Endothelial cell (in vitro differentiated cells): Measurements from ENCODE around the gene CPSF7. TPM values are rescaled to one million over a fixed set of nuclear protein-coding genes. Genes with fewer than 3 reads are reported as not detected.

ENCODE experiments used
- DNase-seq: peaks from one replicate; pipeline ENCODE4 v3.0.0; 2021; ENCODE audit warnings: low spot score
- H3K27ac Mint-ChIP-seq: one replicate; pipeline ENCODE4 v1.8.0; 2021; ENCODE audit warnings: mixed read lengths, inconsistent platforms; ENCODE audit not compliant: unreplicated experiment
- H3K27me3 Mint-ChIP-seq: one replicate; pipeline ENCODE4 v1.8.0; 2021; ENCODE audit warnings: mild to moderate bottlenecking, moderate library complexity, mixed read lengths, inconsistent platforms; ENCODE audit not compliant: unreplicated experiment
- H3K36me3 Mint-ChIP-seq: one replicate; pipeline ENCODE4 v1.8.0; 2021; ENCODE audit warnings: mild to moderate bottlenecking, low read depth, mixed read lengths, inconsistent platforms; ENCODE audit not compliant: unreplicated experiment
- H3K4me1 Mint-ChIP-seq: one replicate; pipeline ENCODE4 v1.8.0; 2021; ENCODE audit warnings: mild to moderate bottlenecking, mixed read lengths, inconsistent platforms; ENCODE audit not compliant: unreplicated experiment
- H3K4me3 Mint-ChIP-seq: one replicate; pipeline ENCODE4 v1.8.0; 2021; ENCODE audit warnings: mild to moderate bottlenecking, mixed read lengths, inconsistent platforms; ENCODE audit not compliant: unreplicated experiment
- H3K9me3 Mint-ChIP-seq: one replicate; pipeline ENCODE4 v1.8.0; 2021; ENCODE audit warnings: mixed read lengths, inconsistent platforms; ENCODE audit not compliant: unreplicated experiment
- long read RNA-seq: library from polyadenylated mRNA; unstranded; transcript quantifications from one replicate; pipeline ENCODE4 v2.0.0, GENCODE V29; 2020; ENCODE audit not compliant: unreplicated experiment
- total RNA-seq: library from RNA; stranded (reverse); fragmentation: NEBNext Ultra II Directional; extraction: Animal tissue kit (Norgen Biotek cat#: 25700); gene quantifications from one replicate; pipeline ENCODE4 v1.2.1, GENCODE V29; 2021; ENCODE audit not compliant: unreplicated experiment
- TF ChIP-seq, protein P1 (sequence below): fragments of 200-600 bp; sonication (generic); IDR thresholded peaks from one replicate; pipeline ENCODE4 v1.5.0; 2021; ENCODE audit warnings: antibody characterized with exemption; ENCODE audit not compliant: unreplicated experiment

Gene CPSF7
- total RNA-seq: 79.5 TPM
- long read RNA-seq, partial matches to known transcripts: 1 of 2 reads
- long read RNA-seq, other reads (novel, unspliced or antisense): 1 of 2 reads

DNA sequence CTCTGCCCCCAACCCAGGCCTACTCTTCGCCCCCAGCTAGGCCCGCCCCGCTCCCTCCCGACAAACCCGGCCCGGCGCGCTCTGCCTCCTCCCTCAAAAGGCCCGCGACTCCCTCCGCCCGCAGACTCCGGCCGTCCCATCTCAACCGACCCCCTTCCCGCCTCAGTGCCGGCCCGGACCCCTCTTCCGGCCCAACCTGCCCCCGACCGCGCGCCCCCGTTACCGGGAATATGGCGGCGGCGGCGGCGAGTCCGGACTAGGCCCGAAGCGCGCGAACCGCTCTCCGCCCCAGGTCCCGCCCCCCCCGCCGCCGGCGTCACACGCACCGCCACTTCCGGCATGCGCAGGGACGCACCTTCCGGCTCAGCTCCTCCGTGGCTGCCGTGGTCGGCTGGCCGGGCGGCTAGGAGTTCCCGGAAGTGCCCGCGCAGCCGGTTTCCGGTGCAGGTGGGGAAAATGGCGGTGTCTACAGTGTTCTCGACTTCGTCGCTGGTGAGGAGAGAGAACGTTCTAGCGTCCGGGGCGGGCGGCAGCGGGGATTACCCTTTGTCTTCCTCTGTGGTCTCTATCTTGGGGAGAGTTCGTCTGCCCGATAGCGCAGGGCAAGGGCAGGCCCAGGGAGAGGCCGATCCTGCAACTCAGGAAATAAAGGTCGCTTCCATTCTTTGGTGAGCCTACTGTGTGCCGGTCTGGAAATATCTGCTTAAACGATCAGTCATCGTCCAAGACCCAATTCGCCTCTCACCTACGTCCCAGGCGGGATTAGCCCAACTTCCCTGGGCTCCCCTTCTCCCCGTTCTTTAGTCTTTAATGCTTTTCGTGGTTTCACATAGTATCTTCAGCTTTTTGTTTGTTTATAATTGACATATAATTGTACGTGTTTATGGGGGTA lies at the start of gene CPSF7, which contains the start of gene SDHAF2:
CPSF7 (minus strand) TSS at position 285 of the 892 bp plus-strand sequence. CDS start 740 bp downstream, outside the sequence.
SDHAF2 (plus strand) TSS at position 434 of the 892 bp plus-strand sequence; CDS start at position 457, 23 bp downstream.
- Mint-ChIP-seq H3K4me1 (peaks cover 19% of the 10 kb centered on the region), H3K4me3 (peak within 1 kb of the TSS; percentile 97), H3K27me3 (peaks cover 12% of the 10 kb centered on the region), H3K27ac (peak within 1 kb of the TSS; percentile 99), H3K9me3 (no peaks in the 10 kb centered on the region), H3K36me3 (peaks cover 38% of the 10 kb centered on the region)
- TF ChIP-seq, protein P1, sequence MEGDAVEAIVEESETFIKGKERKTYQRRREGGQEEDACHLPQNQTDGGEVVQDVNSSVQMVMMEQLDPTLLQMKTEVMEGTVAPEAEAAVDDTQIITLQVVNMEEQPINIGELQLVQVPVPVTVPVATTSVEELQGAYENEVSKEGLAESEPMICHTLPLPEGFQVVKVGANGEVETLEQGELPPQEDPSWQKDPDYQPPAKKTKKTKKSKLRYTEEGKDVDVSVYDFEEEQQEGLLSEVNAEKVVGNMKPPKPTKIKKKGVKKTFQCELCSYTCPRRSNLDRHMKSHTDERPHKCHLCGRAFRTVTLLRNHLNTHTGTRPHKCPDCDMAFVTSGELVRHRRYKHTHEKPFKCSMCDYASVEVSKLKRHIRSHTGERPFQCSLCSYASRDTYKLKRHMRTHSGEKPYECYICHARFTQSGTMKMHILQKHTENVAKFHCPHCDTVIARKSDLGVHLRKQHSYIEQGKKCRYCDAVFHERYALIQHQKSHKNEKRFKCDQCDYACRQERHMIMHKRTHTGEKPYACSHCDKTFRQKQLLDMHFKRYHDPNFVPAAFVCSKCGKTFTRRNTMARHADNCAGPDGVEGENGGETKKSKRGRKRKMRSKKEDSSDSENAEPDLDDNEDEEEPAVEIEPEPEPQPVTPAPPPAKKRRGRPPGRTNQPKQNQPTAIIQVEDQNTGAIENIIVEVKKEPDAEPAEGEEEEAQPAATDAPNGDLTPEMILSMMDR: peak; percentile 9
- peak; percentile 99 for DNase-seq

DNA sequence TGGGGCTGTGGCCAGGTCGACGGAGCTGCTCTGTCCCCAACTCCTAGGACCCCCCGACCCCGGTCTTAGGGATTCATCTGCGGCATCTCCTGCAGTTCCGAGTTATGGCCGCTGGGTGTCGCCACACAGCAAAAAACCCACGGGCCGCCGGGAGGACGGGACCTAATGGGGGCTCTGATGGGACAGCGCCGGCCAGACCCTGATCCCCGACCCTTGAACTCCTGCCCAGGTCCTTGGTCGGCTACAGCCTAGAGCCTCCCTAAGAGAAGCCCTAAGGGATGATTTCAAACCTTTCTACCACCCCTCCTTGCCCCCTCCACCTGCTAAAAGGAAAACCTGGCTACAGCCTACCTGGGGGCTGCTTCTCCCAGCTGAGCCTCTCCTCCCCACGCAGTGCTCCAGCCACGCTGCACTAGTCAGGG lies 48.0 kb upstream of the CPSF7 start:
- peaks cover 10% of the 10 kb centered on the region for H3K36me3 Mint-ChIP-seq
- TF ChIP-seq, protein P1: peak; percentile 96
- H3K27ac Mint-ChIP-seq: no peak overlapping the region
- H3K4me3 Mint-ChIP-seq: no peak overlapping the region
- no peaks in the 10 kb centered on the region for H3K9me3 Mint-ChIP-seq
- peaks cover 11% of the 10 kb centered on the region for H3K4me1 Mint-ChIP-seq
- peaks cover 5% of the 10 kb centered on the region for H3K27me3 Mint-ChIP-seq
- DNase-seq: peak; percentile 69

DNA sequence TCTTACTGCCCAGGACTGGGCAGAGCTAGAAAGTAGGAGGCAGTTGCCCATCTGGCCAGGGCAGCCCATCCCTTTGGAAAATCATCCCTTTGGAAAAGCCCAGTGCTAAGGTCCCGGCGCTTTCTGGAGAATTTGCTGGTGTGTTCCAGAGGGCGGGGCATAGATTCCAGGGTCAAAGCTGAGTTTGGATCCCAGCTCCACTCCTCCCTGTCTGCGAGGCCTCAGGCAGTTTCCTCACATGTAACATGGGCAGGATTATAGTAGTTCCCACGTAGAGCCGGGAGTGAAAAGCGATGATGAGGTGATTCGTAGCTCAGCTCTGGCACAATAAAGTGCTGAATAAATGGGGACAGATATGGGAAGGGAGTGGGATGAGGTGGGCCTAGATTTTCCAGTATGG lies 47.4 kb upstream of the CPSF7 start:
- no peaks in the 10 kb centered on the region for H3K9me3 Mint-ChIP-seq
- TF ChIP-seq, protein P1: no peak
- DNase-seq: no peak
- no peak overlapping the region for H3K4me3 Mint-ChIP-seq
- H3K36me3 Mint-ChIP-seq: peaks cover 10% of the 10 kb centered on the region
- H3K27ac Mint-ChIP-seq: no peak overlapping the region
- H3K27me3 Mint-ChIP-seq: peaks cover 5% of the 10 kb centered on the region
- peaks cover 11% of the 10 kb centered on the region for H3K4me1 Mint-ChIP-seq

DNA sequence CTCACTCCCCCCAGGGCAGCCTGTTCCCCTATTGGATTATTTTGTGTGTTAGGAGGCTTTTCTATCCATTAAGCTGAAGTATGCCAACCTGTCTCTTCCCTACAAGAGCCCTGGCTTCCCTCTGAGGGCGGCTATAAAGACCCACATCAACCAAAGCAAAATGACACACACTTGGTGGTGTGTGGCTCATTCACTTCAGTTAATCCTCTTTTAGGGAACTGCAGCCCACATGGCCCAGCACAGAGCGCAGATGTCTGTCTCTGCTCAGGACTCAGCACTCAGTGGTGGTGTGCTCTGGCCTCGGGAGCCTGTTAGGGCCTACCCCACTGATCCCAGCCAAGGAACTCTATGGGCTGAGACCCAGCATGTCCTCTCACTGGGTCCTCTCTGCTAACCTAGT lies 46.6 kb upstream of the CPSF7 start:
- DNase-seq: no peak
- H3K4me1 Mint-ChIP-seq: peaks cover 11% of the 10 kb centered on the region
- H3K36me3 Mint-ChIP-seq: peaks cover 10% of the 10 kb centered on the region
- H3K27ac Mint-ChIP-seq: no peak overlapping the region
- no peaks in the 10 kb centered on the region for H3K9me3 Mint-ChIP-seq
- TF ChIP-seq, protein P1: no peak
- no peak overlapping the region for H3K4me3 Mint-ChIP-seq
- H3K27me3 Mint-ChIP-seq: peaks cover 5% of the 10 kb centered on the region

GRCh38 chr11:61475433-61475832 lies 45.7 kb upstream of the CPSF7 start:
- no peak for DNase-seq
- H3K9me3 Mint-ChIP-seq: no peaks in the 10 kb centered on the region
- TF ChIP-seq, protein P1: no peak
- peaks cover 10% of the 10 kb centered on the region for H3K36me3 Mint-ChIP-seq
- no peak overlapping the region for H3K4me3 Mint-ChIP-seq
- H3K27me3 Mint-ChIP-seq: peaks cover 5% of the 10 kb centered on the region
- H3K27ac Mint-ChIP-seq: no peak overlapping the region
- H3K4me1 Mint-ChIP-seq: peaks cover 9% of the 10 kb centered on the region
